ENCODE results near the gene OPTN. TPM values are rescaled to one million over a fixed set of nuclear protein-coding genes. Genes with fewer than 3 reads are reported as not detected.
"Not testable (repeated sequence)": the region's sequence is repeated elsewhere in the genome, so short reads cannot be mapped to it uniquely, and the experiment has no call there.

Gene OPTN
- total RNA-seq, 1 experiment from 2014 or later: 4.8 TPM

DNA sequence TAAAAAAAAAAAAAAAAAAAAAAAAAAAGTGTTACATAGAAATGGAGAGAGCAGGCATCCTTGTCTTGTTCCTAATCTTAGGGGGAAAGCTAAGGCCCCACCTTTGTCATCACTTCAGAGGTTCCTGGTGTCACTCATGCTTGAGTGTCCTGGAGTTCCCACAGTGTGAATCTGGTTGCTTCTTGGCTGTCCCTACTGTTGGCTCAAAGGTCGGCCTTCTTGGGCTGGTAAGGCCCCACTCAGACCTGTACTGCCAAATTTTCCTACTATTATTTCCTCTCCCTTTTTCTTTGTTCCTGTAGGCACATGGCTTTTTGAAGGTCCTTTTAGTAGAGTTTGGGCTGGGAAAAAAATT, 21.5 kb downstream of the OPTN start:
- Histone ChIP-seq H3K36me3 (replicated peaks; ENCODE audit: control insufficient read depth, insufficient read depth, low read length) (no peaks in the 10 kb centered on the region; the same call in 1 of the 2 replicates), H3K4me3 (ENCODE audit: insufficient read depth, low read depth, low read length) (no peak overlapping the region), H3K27me3 (ENCODE audit: control insufficient read depth, insufficient read depth, low read length) (no peaks in the 10 kb centered on the region)
- no peak for DNase-seq

DNA sequence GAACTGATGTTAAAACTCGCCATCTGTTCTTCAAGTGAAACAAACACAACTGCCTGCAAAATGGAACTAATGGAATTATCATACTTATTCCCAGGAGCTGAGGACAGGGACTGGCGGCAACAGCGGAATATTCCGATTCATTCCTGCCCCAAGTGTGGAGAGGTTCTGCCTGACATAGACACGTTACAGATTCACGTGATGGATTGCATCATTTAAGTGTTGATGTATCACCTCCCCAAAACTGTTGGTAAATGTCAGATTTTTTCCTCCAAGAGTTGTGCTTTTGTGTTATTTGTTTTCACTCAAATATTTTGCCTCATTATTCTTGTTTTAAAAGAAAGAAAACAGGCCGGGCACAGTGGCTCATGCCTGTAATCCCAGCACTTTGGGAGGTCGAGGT, 36.7 kb downstream of the OPTN start:
- no peaks in the 10 kb centered on the region for H3K27me3 ChIP-seq (ENCODE audit: control insufficient read depth, insufficient read depth, low read length)
- no peak for DNase-seq
- peaks cover 2% of the 10 kb centered on the region for H3K36me3 ChIP-seq (replicated peaks; ENCODE audit: control insufficient read depth, insufficient read depth, low read length)

DNA sequence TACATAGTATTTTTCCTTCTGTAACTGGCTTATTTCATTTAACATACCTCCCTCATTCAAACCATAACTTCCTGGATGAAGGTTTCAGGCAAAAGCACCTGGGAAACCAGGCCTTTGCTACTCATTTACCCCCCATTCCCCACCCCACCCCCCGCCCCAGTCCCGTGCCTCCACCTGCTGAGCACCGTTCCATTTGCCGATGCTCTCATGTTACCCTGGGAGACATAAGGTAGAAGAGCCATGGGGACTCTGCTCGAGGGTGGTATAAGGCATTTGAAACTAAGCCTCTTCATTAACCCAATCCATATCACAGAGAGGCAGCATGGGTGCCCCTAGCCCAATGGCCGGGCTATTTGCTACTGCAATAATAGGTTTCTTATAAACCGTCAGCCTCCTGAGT, 39.2 kb downstream of the OPTN start:
- H3K36me3 ChIP-seq (replicated peaks; ENCODE audit: control insufficient read depth, insufficient read depth, low read length): no peaks in the 10 kb centered on the region; the same call in 1 of the 2 replicates
- peak; percentile 39 for DNase-seq
- H3K27me3 ChIP-seq (ENCODE audit: control insufficient read depth, insufficient read depth, low read length): no peaks in the 10 kb centered on the region
- no peak overlapping the region for H3K4me3 ChIP-seq (ENCODE audit: insufficient read depth, low read depth, low read length)

More for the DNA sequence above, 36.7 kb downstream of the OPTN start:
- no peak overlapping the region for H3K4me3 ChIP-seq (ENCODE audit: insufficient read depth, low read depth, low read length)

DNA sequence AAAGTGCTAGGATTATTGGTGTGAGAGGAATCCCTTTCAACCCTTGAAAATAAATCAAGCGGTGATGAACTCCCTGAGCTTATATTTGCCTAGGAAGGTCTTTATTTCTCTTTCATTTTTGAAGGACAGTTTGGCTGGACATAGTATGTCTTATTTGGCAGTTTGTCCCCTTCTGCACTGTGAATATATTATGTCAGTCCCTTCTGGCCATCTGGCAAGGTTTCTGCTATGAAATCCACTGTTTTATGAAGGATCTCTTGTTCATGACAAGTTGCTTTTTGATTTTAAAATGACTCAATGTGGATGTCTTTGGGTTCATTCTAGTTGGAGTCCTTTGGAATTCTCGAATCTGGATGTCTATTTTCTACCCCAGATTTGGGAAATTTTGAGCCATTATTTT, 39.7 kb downstream of the OPTN start:
- DNase-seq: no peak
- no peak overlapping the region for H3K4me3 ChIP-seq (ENCODE audit: insufficient read depth, low read depth, low read length)
- no peaks in the 10 kb centered on the region for H3K27me3 ChIP-seq (ENCODE audit: control insufficient read depth, insufficient read depth, low read length)
- no peaks in the 10 kb centered on the region; the same call in 1 of the 2 replicates for H3K36me3 ChIP-seq (replicated peaks; ENCODE audit: control insufficient read depth, insufficient read depth, low read length)

- H3K4me3 ChIP-seq (ENCODE audit: insufficient read depth, low read depth, low read length): no peak overlapping the region
- no peak for DNase-seq
- H3K36me3 ChIP-seq (replicated peaks; ENCODE audit: control insufficient read depth, insufficient read depth, low read length): no peaks in the 10 kb centered on the region
These were observed 40.7 kb downstream of the OPTN start for GRCh38 chr10:13140627-13141190.

GRCh38 chr10:13143766-13144165, 43.8 kb downstream of the OPTN start:
- Histone ChIP-seq H3K27me3 (ENCODE audit: control insufficient read depth, insufficient read depth, low read length) (no peaks in the 10 kb centered on the region), H3K36me3 (replicated peaks; ENCODE audit: control insufficient read depth, insufficient read depth, low read length) (no peaks in the 10 kb centered on the region), H3K4me3 (ENCODE audit: insufficient read depth, low read depth, low read length) (no peak overlapping the region)
- no peak for DNase-seq

More at GRCh38 chr10:13140627-13141190, 40.7 kb downstream of the OPTN start:
- no peaks in the 10 kb centered on the region for H3K27me3 ChIP-seq (ENCODE audit: control insufficient read depth, insufficient read depth, low read length)

DNA sequence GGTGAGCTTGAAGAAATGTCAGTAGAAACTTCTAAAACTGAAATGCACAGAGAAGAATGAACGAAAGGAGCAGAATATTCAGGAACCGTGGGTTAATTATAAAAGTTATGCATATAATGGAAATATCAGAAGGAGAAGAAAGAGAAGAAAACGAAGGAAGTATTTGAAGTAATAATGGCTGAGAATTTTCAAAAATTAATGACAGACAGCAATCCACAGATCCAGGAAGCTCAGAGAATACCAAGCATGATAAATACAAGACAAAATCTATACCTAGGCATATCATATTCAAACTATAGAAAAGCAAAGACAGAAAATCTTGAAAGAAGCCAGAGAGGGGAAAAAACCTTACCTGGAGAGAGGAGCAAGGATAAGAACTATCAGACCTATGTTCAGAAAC, 44.9 kb downstream of the OPTN start:
- no peak for DNase-seq
- H3K4me3 ChIP-seq (ENCODE audit: insufficient read depth, low read depth, low read length): no peak overlapping the region
- H3K36me3 ChIP-seq (replicated peaks; ENCODE audit: control insufficient read depth, insufficient read depth, low read length): no peaks in the 10 kb centered on the region
- H3K27me3 ChIP-seq (ENCODE audit: control insufficient read depth, insufficient read depth, low read length): no peaks in the 10 kb centered on the region

- no peak overlapping the region for H3K4me3 ChIP-seq (ENCODE audit: insufficient read depth, low read depth, low read length)
- no peak for DNase-seq
- no peaks in the 10 kb centered on the region for H3K36me3 ChIP-seq (replicated peaks; ENCODE audit: control insufficient read depth, insufficient read depth, low read length)
- no peaks in the 10 kb centered on the region for H3K27me3 ChIP-seq (ENCODE audit: control insufficient read depth, insufficient read depth, low read length)
These were observed 46.4 kb downstream of the OPTN start for GRCh38 chr10:13146379-13146778.

- no peaks in the 10 kb centered on the region for H3K36me3 ChIP-seq (replicated peaks; ENCODE audit: control insufficient read depth, insufficient read depth, low read length)
- no peak overlapping the region for H3K4me3 ChIP-seq (ENCODE audit: insufficient read depth, low read depth, low read length)
- no peaks in the 10 kb centered on the region for H3K27me3 ChIP-seq (ENCODE audit: control insufficient read depth, insufficient read depth, low read length)
- no peak for DNase-seq
These were observed 47.2 kb downstream of the OPTN start for GRCh38 chr10:13147161-13147560.

- H3K27me3 ChIP-seq (ENCODE audit: control insufficient read depth, insufficient read depth, low read length): no peaks in the 10 kb centered on the region
- no peak overlapping the region for H3K4me3 ChIP-seq (ENCODE audit: insufficient read depth, low read depth, low read length)
- no peaks in the 10 kb centered on the region for H3K36me3 ChIP-seq (replicated peaks; ENCODE audit: control insufficient read depth, insufficient read depth, low read length)
- DNase-seq: no peak
These were observed 52.3 kb downstream of the OPTN start for GRCh38 chr10:13152296-13152695.

- not testable (repeated sequence) for H3K27me3 ChIP-seq (ENCODE audit: control insufficient read depth, insufficient read depth, low read length); H3K4me3 ChIP-seq (ENCODE audit: insufficient read depth, low read depth, low read length); H3K36me3 ChIP-seq (replicated peaks; ENCODE audit: control insufficient read depth, insufficient read depth, low read length); DNase-seq
These were observed 55.9 kb downstream of the OPTN start for GRCh38 chr10:13155860-13156259.

- Histone ChIP-seq H3K4me3 (ENCODE audit: insufficient read depth, low read depth, low read length) (no peak overlapping the region), H3K36me3 (replicated peaks; ENCODE audit: control insufficient read depth, insufficient read depth, low read length) (no peaks in the 10 kb centered on the region), H3K27me3 (ENCODE audit: control insufficient read depth, insufficient read depth, low read length) (no peaks in the 10 kb centered on the region)
- no peak for DNase-seq
These were observed 58.4 kb downstream of the OPTN start for GRCh38 chr10:13158401-13158800.

DNA sequence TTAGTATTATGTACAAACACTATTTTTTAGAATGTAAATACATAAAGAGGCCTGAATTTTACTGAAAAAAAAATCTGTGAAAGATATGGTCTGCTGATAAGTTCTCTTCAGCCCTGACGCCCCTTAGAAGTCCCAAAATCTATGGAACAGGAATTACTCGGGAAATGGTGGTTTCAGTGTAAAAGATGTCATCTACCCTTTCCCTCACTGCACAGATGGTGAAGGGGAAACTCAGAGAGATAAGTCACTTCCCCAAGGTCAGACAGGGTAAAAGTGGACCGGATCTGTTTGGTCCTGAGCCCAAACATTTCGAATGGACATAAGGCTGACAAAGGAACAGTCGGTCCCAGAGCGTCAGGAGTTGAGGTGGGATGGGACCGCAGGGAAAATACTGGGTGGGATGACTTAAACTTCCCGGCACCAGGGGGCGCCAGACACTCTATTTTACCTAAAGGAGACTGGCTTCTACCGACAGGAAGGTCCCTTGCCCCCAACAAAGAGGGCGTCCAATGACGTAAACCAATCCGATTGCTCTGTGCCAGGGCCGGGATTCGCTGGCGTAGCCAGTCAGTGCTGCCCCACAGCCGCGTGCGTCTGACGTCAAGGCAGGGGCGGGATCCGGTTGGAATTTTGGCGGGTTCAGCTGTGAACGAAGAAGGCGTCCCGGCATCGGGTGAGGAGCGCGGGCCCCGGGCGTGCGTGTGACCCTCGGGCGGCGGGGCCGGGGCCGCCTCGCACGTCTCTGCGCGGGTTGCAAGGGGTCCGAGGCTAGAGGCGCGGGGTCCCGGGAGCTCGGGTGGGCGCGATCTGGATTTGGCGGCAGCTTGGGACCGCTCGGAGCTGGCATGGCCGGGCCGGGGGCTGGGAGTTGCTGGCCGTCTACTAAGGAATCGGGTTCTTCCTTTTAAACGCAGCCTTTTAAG, 61.2 kb downstream of the OPTN start, which contains the start of gene MCM10:
Gene MCM10 (plus strand): TSS at position 625 of the 923 bp plus-strand sequence. CDS start 2,645 bp downstream, outside the sequence.
- no peaks in the 10 kb centered on the region for H3K27me3 ChIP-seq (ENCODE audit: control insufficient read depth, insufficient read depth, low read length)
- peak; percentile 97 for DNase-seq
- H3K4me3 ChIP-seq (ENCODE audit: insufficient read depth, low read depth, low read length): peak within 1 kb of the TSS; percentile 83
- no peaks in the 10 kb centered on the region for H3K36me3 ChIP-seq (replicated peaks; ENCODE audit: control insufficient read depth, insufficient read depth, low read length)

DNA sequence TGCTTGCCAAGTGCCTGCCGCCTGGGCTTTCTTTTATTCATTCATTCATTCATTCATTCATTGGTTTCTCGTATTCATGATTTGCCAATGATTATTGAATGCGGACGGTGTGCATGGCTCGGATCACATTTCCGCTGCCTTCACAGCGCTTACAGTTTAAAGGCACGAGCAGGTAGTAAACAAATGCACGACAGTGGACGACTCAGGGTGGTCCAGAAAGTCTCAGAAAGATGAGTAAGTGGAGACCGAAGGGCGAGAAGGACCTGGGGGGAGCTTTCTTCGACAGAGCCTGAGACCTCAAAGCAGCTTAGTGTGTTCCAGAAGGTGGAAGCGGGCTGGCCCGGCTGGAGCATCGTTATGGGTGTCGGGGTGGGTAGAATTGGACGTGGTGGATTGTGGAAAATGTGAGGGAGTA, 61.9 kb downstream of the OPTN start:
- no peaks in the 10 kb centered on the region for H3K27me3 ChIP-seq (ENCODE audit: control insufficient read depth, insufficient read depth, low read length)
- H3K36me3 ChIP-seq (replicated peaks; ENCODE audit: control insufficient read depth, insufficient read depth, low read length): peaks cover 3% of the 10 kb centered on the region; the same call in 1 of the 2 replicates
- peak; percentile 56 for DNase-seq
- H3K4me3 ChIP-seq (ENCODE audit: insufficient read depth, low read depth, low read length): peak overlapping the region; percentile 83

DNA sequence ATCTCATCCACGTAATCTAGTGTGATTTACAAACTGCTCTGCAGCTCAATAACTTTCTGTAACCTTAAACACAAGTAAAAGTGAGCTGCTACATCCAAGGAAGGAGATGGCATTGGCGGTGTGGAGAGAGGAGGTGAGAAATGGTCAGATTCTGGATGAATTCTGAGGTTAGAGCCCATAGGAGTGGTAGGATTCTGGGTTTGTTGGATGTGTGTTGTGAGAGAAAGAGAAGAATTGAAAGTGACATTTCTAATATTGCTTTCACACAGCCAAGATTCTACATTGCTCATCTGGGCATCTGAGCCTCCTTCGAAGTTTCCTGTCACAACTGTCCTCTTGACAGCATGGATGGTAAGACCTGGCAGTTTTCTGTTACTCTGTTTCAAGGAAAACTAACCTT, 63.9 kb downstream of the OPTN start:
- peaks cover 4% of the 10 kb centered on the region; the same call in 1 of the 2 replicates for H3K36me3 ChIP-seq (replicated peaks; ENCODE audit: control insufficient read depth, insufficient read depth, low read length)
- H3K27me3 ChIP-seq (ENCODE audit: control insufficient read depth, insufficient read depth, low read length): no peaks in the 10 kb centered on the region
- no peak for DNase-seq
- H3K4me3 ChIP-seq (ENCODE audit: insufficient read depth, low read depth, low read length): no peak overlapping the region
